A673 (cell line): Measurements from ENCODE around the gene ZNF3. TPM values are rescaled to one million over a fixed set of nuclear protein-coding genes. Genes with fewer than 3 reads are reported as not detected.

Source experiments
- BruUV-seq: library from RNA; stranded (reverse); fragments of 400-500 nt; replicated peaks from 2 replicates; lab custom pipeline; 2021; lab: Mats Ljungman, UMichigan
- CTCF ChIA-PET: fragments of 300-600 bp; sonication (Branson Sonifier 250); formaldehyde crosslinking; loops from one replicate; lab custom pipeline; 2022; ENCODE audit warnings: antibody characterized with exemption; lab: Charles Lee
- POLR2A ChIA-PET: fragments of 300-600 bp; sonication (Branson Sonifier 250); formaldehyde crosslinking; loops from one replicate; lab custom pipeline; 2022; ENCODE audit warnings: antibody characterized with exemption; ENCODE audit not compliant: low non-redundant PET; lab: Charles Lee
- DNase-seq: peaks from one replicate; pipeline ENCODE4 v3.0.0-alpha.2; 2015; ENCODE audit warnings: low spot score
- H3K27ac ChIP-seq: fragments of 200-600 bp; sonication (generic); 2 replicates; pipeline ENCODE4 v1.5.1; 2016; ENCODE audit warnings: mixed run types, low read depth, mild to moderate bottlenecking, mixed read lengths, antibody characterized with exemption, low read length; ENCODE audit not compliant: poor library complexity, severe bottlenecking
- H3K27me3 ChIP-seq: fragments of 200-600 bp; sonication (generic); replicated peaks from 2 replicates; pipeline ENCODE4 v1.6.1; 2017; ENCODE audit warnings: mixed run types, low read depth, mild to moderate bottlenecking, mixed read lengths, antibody characterized with exemption, low read length; ENCODE audit not compliant: insufficient read depth, poor library complexity
- H3K36me3 ChIP-seq: fragments of 200-600 bp; sonication (generic); 2 replicates; pipeline ENCODE4 v1.6.1; 2016; ENCODE audit warnings: mixed run types, mild to moderate bottlenecking, mixed read lengths, antibody characterized with exemption, low read length; ENCODE audit not compliant: insufficient read depth, poor library complexity, severe bottlenecking
- H3K4me1 ChIP-seq: fragments of 200-600 bp; sonication (generic); 2 replicates; pipeline ENCODE4 v1.6.1; 2017; ENCODE audit warnings: mixed run types, mild to moderate bottlenecking, mixed read lengths, antibody characterized with exemption, low read length; ENCODE audit not compliant: insufficient read depth, poor library complexity, severe bottlenecking
- H3K4me3 ChIP-seq: fragments of 200-600 bp; sonication (generic); 2 replicates; pipeline ENCODE4 v1.5.1; 2016; ENCODE audit warnings: low read depth, mixed run types, mild to moderate bottlenecking, mixed read lengths, low read length; ENCODE audit not compliant: poor library complexity, severe bottlenecking
- H3K9me3 ChIP-seq: fragments of 200-600 bp; sonication (generic); 2 replicates; pipeline ENCODE4 v1.6.1; 2016; ENCODE audit warnings: mixed run types, low read depth, mild to moderate bottlenecking, mixed read lengths, antibody characterized with exemption, low read length; ENCODE audit not compliant: poor library complexity, severe bottlenecking
- EZH2 ChIP-seq: fragments of 200-600 bp; sonication (generic); IDR thresholded peaks from 2 replicates; pipeline ENCODE4 v1.6.1; 2017; ENCODE audit warnings: borderline replicate concordance, low read depth, mild to moderate bottlenecking, mixed read lengths, antibody characterized with exemption, low read length; ENCODE audit not compliant: poor library complexity, severe bottlenecking
- intact Hi-C: fragments of 100-400 bp; cut with micrococcal nuclease; formaldehyde crosslinking; loops from one replicate; pipeline ENCODE4 v1.10.0; 2022; ENCODE audit not compliant: unreplicated experiment
- total RNA-seq: library from RNA; stranded (reverse); gene quantifications from 2 replicates; pipeline ENCODE4 v1.2.3, GENCODE V29; 2021
- TF ChIP-seq, protein P1 (sequence below): fragments of 300-800, 200-600 bp; sonication (generic); conservative IDR thresholded peaks from 2 replicates; pipeline ENCODE4 v1.5.1; 2017; ENCODE audit warnings: low read depth, mild to moderate bottlenecking, antibody characterized with exemption, low read length, moderate library complexity, mixed read lengths

Gene ZNF3
- total RNA-seq, 1 experiment from 2014 or later: 50.2 TPM

DNA sequence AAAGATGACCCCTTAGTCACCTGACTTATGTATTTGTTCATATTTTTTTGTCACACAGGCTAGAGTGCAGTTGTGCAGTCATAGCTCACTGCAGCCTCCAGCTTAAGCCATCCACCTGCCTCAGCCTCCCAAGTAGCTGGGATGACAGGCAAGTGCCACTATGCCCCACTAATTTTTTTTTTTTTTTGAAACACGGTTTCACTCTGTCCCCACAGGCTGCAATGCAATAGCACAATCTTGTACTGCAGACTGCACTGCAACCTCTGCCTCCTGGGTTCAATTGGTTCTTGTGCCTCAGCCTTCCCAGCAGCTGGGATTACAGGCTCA, 47.1 kb upstream of the ZNF3 start:
- TF ChIP-seq EZH2: no peak
- TF ChIP-seq, protein P1, sequence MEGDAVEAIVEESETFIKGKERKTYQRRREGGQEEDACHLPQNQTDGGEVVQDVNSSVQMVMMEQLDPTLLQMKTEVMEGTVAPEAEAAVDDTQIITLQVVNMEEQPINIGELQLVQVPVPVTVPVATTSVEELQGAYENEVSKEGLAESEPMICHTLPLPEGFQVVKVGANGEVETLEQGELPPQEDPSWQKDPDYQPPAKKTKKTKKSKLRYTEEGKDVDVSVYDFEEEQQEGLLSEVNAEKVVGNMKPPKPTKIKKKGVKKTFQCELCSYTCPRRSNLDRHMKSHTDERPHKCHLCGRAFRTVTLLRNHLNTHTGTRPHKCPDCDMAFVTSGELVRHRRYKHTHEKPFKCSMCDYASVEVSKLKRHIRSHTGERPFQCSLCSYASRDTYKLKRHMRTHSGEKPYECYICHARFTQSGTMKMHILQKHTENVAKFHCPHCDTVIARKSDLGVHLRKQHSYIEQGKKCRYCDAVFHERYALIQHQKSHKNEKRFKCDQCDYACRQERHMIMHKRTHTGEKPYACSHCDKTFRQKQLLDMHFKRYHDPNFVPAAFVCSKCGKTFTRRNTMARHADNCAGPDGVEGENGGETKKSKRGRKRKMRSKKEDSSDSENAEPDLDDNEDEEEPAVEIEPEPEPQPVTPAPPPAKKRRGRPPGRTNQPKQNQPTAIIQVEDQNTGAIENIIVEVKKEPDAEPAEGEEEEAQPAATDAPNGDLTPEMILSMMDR: no peak
- H3K27me3 ChIP-seq: no peaks in the 10 kb centered on the region
- ChIA-PET POLR2A (interaction anchor here (0.6 kb wide), 1 partner anchor 23 kb away, joined by 6 read pairs; no protein-coding TSS in a partner anchor), CTCF (no interaction called here)
- no peaks in the 10 kb centered on the region for H3K9me3 ChIP-seq
- intact Hi-C loops: no loop called here
- peaks cover 10% of the 10 kb centered on the region for H3K4me1 ChIP-seq
- H3K4me3 ChIP-seq: no peak overlapping the region
- no peaks in the 10 kb centered on the region for H3K36me3 ChIP-seq
- BruUV-seq: no TSS peak
- no peak for DNase-seq
- H3K27ac ChIP-seq: no peak overlapping the region

DNA sequence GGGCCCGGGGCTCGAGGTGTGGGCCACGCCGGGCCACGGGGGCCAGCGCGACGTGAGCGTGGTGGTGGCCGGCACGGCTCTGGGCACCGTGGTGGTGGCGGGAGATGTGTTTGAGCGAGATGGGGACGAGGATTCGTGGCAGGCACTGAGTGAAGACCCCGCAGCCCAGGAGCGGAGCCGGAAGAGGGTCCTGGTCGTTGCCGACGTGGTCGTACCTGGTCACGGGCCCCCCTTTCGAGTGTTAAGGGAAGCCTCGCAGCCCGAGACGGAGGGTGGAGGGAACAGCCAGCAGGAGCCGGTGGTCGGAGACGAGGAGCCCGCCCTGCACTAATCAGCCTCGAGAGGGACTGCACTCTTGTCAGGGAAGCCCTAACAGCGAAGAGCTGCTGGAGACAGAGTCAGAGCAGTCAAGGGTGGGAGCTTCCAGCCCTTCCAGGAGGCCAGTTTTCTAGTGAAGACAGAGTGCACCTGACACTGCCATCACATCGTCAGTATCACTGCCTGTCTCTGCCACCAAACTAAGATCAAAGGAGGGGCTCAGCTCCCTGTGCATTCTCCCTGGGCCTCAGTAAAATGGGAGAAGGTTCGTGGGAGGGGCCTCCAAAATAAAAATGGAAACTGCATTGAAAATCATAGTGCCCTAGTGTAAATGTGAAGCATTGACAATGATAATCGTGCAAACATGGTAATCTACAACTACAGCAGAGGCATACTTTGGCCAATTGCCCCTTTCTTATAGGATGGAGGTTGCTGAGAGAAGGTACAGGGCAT, 46.5 kb upstream of the ZNF3 start:
- POLR2A ChIA-PET: interaction anchor here (0.6 kb wide), 1 partner anchor 24 kb away, joined by 6 read pairs; no protein-coding TSS in a partner anchor
- no TSS peak for BruUV-seq
- no peaks in the 10 kb centered on the region for H3K9me3 ChIP-seq
- intact Hi-C loops: no loop called here
- no peaks in the 10 kb centered on the region for H3K36me3 ChIP-seq
- no peaks in the 10 kb centered on the region for H3K27me3 ChIP-seq
- peak; percentile 39 for DNase-seq
- H3K27ac ChIP-seq: peak overlapping the region; percentile 95
- peak overlapping the region; percentile 62 for H3K4me3 ChIP-seq
- CTCF ChIA-PET: no interaction called here
- TF ChIP-seq EZH2: no peak
- TF ChIP-seq, protein P1: no peak
- peaks cover 10% of the 10 kb centered on the region for H3K4me1 ChIP-seq

DNA sequence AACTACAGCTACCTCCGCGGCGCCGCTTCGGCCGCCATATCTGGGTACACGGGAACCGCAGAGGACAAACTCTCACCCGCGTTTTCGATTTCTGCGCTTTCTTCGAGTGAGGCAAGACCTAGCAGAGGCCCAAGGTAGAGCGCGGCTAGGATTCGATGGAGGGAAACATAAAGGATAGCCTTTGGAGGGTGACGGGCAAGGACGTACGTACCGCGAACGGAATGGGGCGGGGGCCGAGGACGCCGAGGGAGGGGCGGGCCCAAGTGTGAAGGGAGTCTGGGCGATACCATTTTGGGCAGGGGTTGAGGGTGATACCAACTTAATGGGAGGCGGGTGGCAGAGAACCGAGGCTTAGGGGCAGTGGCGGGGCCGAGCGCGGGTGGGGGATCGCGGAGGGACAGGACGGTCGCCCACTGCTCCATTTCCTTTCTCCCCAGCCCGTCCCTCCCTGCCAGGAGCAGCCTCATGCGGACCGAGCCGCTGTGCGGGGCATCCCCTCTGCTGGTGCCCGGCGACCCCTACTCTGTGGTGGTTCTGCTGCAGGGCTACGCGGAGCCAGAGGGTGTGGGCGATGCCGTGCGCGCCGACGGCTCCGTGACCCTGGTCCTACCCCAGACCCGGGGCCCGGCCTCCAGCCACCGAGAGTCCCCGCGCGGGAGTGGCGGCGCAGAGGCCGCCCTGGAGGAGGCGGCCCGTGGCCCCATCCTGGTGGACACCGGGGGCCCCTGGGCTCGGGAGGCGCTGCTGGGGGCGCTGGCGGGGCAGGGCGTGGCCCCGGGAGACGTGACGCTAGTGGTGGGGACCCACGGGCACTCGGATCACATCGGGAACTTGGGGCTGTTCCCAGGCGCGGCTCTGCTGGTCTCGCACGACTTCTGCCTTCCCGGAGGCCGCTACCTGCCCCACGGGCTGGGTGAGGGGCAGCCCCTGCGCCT, 45.7 kb upstream of the ZNF3 start, which contains the start of gene MBLAC1:
Gene MBLAC1, plus strand, starts transcription at position 37 of the 935 bp plus-strand sequence. Its CDS starts 429 bp downstream, at position 466.
- no TSS peak for BruUV-seq
- POLR2A ChIA-PET: interaction anchor here (0.8 to 1.2 kb wide), 2 partner anchors 25 to 302 kb away, joined by 4 to 5 read pairs; partner anchors contain the start of genes AP4M1 and ZCWPW1
- DNase-seq: peak; percentile 95

More for the DNA sequence above, 45.7 kb upstream of the ZNF3 start, which contains the start of gene MBLAC1:
- TF ChIP-seq, protein P1: no peak
- no peak for TF ChIP-seq EZH2
- Histone ChIP-seq H3K4me1 (peaks cover 10% of the 10 kb centered on the region), H3K4me3 (peak within 1 kb of the TSS; percentile 62), H3K27me3 (no peaks in the 10 kb centered on the region), H3K36me3 (no peaks in the 10 kb centered on the region), H3K27ac (peak within 1 kb of the TSS; percentile 95), H3K9me3 (no peaks in the 10 kb centered on the region)
- CTCF ChIA-PET: no interaction called here
- intact Hi-C loops: no loop called here
